Measurements from ENCODE around the gene CEP120. TPM values are rescaled to one million over a fixed set of nuclear protein-coding genes. Genes with fewer than 3 reads are reported as not detected.
"Not testable (repeated sequence)": the region's sequence is repeated elsewhere in the genome, so short reads cannot be mapped to it uniquely, and the experiment has no call there.

CEP120 gene
- polyA plus RNA-seq (2013), result 8.2 and 8.3 TPM in 2 replicates

DNA sequence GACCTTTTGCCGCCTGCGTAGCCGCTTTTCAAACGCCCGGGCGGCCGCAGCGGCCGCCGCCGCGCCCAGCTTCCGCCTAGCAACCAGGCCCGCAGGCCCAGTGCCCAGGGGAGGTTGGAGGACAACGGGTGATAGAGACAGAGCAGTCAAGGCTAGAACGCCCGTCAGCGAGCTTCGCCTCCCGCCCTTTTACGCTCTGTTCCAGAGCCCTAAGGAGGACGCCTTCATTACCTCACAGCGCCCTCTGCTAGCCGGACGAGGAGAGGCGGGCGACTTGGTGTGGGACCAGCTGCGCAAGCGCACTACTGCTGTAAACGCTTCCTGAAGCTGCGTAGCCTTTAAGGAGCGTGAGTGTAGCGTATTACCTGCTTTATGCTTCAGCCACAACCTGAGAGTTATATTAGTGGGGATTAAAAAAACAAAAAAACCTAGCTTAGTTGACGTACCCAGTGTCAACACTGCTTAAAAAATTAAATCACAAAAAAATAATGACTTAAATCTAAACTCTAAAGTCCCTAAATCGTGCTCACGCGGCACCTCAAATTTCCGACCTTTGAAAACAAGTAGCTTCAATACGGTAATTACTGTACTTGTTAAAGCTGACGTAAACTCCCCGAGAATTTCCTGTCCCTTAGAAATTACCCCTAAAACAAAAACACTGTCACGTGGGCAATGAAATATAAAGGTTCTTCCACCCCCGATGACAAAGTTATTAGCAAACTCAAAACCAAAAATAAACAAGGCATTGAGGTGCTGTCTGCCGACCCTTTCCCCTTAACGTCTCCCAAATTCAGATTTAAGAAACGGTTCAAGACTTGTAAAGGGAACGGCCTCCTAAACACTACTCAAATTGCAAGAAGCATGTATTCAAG, at the start of gene CEP120:
CEP120 (minus strand) TSS at position 126 of the 872 bp plus-strand sequence. CDS start 405 bp downstream, outside the sequence.
- Histone ChIP-seq H3K23ac (ENCODE audit: low read length) (no peak within 1 kb of the TSS), H3K4ac (ENCODE audit: low read depth, low read length) (peak within 1 kb of the TSS; percentile 77), H2BK12ac (ENCODE audit: low read length) (no peak within 1 kb of the TSS), H3K27me3 (ENCODE audit: insufficient read depth, low read length) (no peaks in the 10 kb centered on the region), H2AK5ac (ENCODE audit: low read length) (no peak within 1 kb of the TSS), H3K4me3 (ENCODE audit: low read depth, low read length) (peak within 1 kb of the TSS; percentile 90), H3K14ac (ENCODE audit: low read length) (peak within 1 kb of the TSS; percentile 95), H3K9me3 (ENCODE audit: insufficient read depth, low read depth, low read length) (no peaks in the 10 kb centered on the region), H2AFZ (ENCODE audit: insufficient read depth, low read length, poor library complexity) (peak within 1 kb of the TSS; percentile 73), H4K12ac (ENCODE audit: low read depth, low read length) (peak within 1 kb of the TSS; percentile 75), H2BK5ac (ENCODE audit: low read depth, low read length, poor library complexity) (peak within 1 kb of the TSS; percentile 74), H3K79me2 (ENCODE audit: control insufficient read depth, insufficient read depth, low read length, poor library complexity) (peaks cover 5% of the 10 kb centered on the region), H2BK120ac (ENCODE audit: insufficient read depth, low read length, poor library complexity) (peak within 1 kb of the TSS; percentile 75), H3K9ac (ENCODE audit: low read length) (peak within 1 kb of the TSS; percentile 92), H3K79me1 (ENCODE audit: low read length) (peaks cover 7% of the 10 kb centered on the region), H3K36me3 (ENCODE audit: control insufficient read depth in 1 of 2, insufficient read depth in 2 of 2, low read length in 2 of 2) (no peaks in the 10 kb centered on the region), H4K8ac (ENCODE audit: low read depth, low read length) (peak within 1 kb of the TSS; percentile 92), H3K4me2 (ENCODE audit: low read length) (peak within 1 kb of the TSS; percentile 92), H4K91ac (ENCODE audit: low read depth, low read length) (peak within 1 kb of the TSS; percentile 84), H3K18ac (ENCODE audit: low read length) (peak within 1 kb of the TSS; percentile 71), H3K27ac (ENCODE audit: low read depth, low read length) (peak within 1 kb of the TSS; percentile 74), H3K4me1 (ENCODE audit: control insufficient read depth in 1 of 2, insufficient read depth in 2 of 2, low read length in 2 of 2) (peaks cover 0 to 4% of the 10 kb centered on the region in 2 experiments)
- WGBS (ENCODE audit: extremely low coverage, insufficient coverage, insufficient read length), result no CpG with 5 or more reads among the region's 47 CpGs
- DNase-seq, result peak; percentile 99 to 100

DNA sequence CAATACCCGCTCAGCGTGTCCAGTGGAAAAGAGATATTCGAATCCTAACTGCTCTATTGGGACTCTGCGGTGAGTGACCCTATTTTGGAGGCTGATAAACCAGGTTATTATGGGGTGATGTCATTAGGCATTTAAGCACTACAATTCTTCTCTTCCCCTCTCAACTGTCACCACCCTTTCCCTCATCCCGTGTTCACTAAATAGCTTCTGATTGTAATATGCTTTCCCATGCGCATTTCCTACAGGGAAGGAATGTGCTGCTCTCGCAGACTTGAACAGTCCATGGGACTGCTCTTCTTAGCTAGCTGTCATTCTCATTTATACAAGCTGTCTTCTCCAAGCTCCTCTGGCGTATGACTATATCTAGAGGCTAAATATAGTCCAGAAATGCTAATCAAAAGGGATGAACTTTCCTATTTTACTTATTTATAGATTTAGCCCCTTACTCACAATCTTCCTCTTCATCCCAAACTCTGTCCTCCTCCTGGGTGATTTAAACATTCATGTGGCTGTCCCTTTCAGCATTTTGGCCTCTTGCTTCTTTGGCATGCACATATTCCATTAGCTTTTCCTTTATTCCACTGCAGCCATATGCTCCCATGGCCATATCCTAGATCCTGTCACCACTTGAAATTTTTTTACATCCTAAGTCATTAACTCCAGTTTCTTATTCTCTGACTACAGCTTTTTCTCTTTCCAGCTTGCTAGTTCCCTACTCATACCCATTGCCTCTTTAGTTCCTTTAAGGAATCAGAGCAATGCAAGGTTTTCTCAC, 49.1 kb upstream of the CEP120 start:
- WGBS (ENCODE audit: extremely low coverage, insufficient coverage, insufficient read length), result no CpG with 5 or more reads among the region's 8 CpGs
- Histone ChIP-seq H3K79me2 (ENCODE audit: control insufficient read depth, insufficient read depth, low read length, poor library complexity) (no peaks in the 10 kb centered on the region), H3K9ac (ENCODE audit: low read length) (no peak overlapping the region), H3K27me3 (ENCODE audit: insufficient read depth, low read length) (no peaks in the 10 kb centered on the region), H3K36me3 (ENCODE audit: control insufficient read depth in 1 of 2, insufficient read depth in 2 of 2, low read length in 2 of 2) (no peaks in the 10 kb centered on the region), H3K4me1 (ENCODE audit: control insufficient read depth in 1 of 2, insufficient read depth in 2 of 2, low read length in 2 of 2) (no peaks in the 10 kb centered on the region), H2BK120ac (ENCODE audit: insufficient read depth, low read length, poor library complexity) (no peak overlapping the region), H2BK12ac (ENCODE audit: low read length) (no peak overlapping the region), H3K79me1 (ENCODE audit: low read length) (no peaks in the 10 kb centered on the region), H4K91ac (ENCODE audit: low read depth, low read length) (no peak overlapping the region), H3K9me3 (ENCODE audit: insufficient read depth, low read depth, low read length) (no peaks in the 10 kb centered on the region), H2AFZ (ENCODE audit: insufficient read depth, low read length, poor library complexity) (no peak overlapping the region), H2BK5ac (ENCODE audit: low read depth, low read length, poor library complexity) (no peak overlapping the region), H3K18ac (ENCODE audit: low read length) (no peak overlapping the region), H3K4me3 (ENCODE audit: low read depth, low read length) (no peak overlapping the region), H2AK5ac (ENCODE audit: low read length) (no peak overlapping the region), H3K4ac (ENCODE audit: low read depth, low read length) (no peak overlapping the region), H4K12ac (ENCODE audit: low read depth, low read length) (no peak overlapping the region), H3K14ac (ENCODE audit: low read length) (no peak overlapping the region), H3K27ac (ENCODE audit: low read depth, low read length) (no peak overlapping the region), H4K8ac (ENCODE audit: low read depth, low read length) (no peak overlapping the region), H3K23ac (ENCODE audit: low read length) (no peak overlapping the region), H3K4me2 (ENCODE audit: low read length) (no peak overlapping the region)
- DNase-seq, result no peak

DNA sequence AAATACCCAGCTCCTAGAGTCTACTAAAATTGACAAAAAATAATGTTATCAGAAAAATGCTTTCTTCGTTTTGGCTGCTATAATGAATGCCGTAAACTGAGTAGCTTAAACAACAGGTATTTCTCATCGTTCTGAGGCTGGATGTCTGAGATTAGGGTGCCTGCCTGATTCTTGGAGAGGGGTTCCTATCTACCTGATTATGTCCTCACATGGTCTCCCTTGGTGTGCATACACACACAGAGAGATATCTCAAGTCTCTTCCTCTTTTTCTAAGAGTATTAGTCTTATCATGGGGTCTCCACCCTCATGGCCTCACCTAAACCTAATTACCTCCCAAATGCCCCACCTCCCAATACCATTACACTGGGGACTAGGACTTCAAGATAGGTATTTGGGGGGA, 48.2 kb upstream of the CEP120 start:
- Histone ChIP-seq H4K91ac (ENCODE audit: low read depth, low read length) (no peak overlapping the region), H3K79me1 (ENCODE audit: low read length) (no peaks in the 10 kb centered on the region), H3K23ac (ENCODE audit: low read length) (no peak overlapping the region), H3K4ac (ENCODE audit: low read depth, low read length) (no peak overlapping the region), H2BK12ac (ENCODE audit: low read length) (no peak overlapping the region), H3K18ac (ENCODE audit: low read length) (no peak overlapping the region), H2BK5ac (ENCODE audit: low read depth, low read length, poor library complexity) (no peak overlapping the region), H3K9me3 (ENCODE audit: insufficient read depth, low read depth, low read length) (no peaks in the 10 kb centered on the region), H3K4me2 (ENCODE audit: low read length) (no peak overlapping the region), H4K8ac (ENCODE audit: low read depth, low read length) (no peak overlapping the region), H3K36me3 (ENCODE audit: control insufficient read depth in 1 of 2, insufficient read depth in 2 of 2, low read length in 2 of 2) (no peaks in the 10 kb centered on the region), H3K14ac (ENCODE audit: low read length) (no peak overlapping the region), H2AFZ (ENCODE audit: insufficient read depth, low read length, poor library complexity) (no peak overlapping the region), H3K27ac (ENCODE audit: low read depth, low read length) (no peak overlapping the region), H2BK120ac (ENCODE audit: insufficient read depth, low read length, poor library complexity) (no peak overlapping the region), H3K4me1 (ENCODE audit: control insufficient read depth in 1 of 2, insufficient read depth in 2 of 2, low read length in 2 of 2) (no peaks in the 10 kb centered on the region), H3K4me3 (ENCODE audit: low read depth, low read length) (no peak overlapping the region), H3K79me2 (ENCODE audit: control insufficient read depth, insufficient read depth, low read length, poor library complexity) (no peaks in the 10 kb centered on the region), H2AK5ac (ENCODE audit: low read length) (no peak overlapping the region), H4K12ac (ENCODE audit: low read depth, low read length) (no peak overlapping the region), H3K9ac (ENCODE audit: low read length) (no peak overlapping the region), H3K27me3 (ENCODE audit: insufficient read depth, low read length) (no peaks in the 10 kb centered on the region)
- WGBS (ENCODE audit: extremely low coverage, insufficient coverage, insufficient read length), result no CpG with 5 or more reads among the region's 3 CpGs
- no peak for DNase-seq

DNA sequence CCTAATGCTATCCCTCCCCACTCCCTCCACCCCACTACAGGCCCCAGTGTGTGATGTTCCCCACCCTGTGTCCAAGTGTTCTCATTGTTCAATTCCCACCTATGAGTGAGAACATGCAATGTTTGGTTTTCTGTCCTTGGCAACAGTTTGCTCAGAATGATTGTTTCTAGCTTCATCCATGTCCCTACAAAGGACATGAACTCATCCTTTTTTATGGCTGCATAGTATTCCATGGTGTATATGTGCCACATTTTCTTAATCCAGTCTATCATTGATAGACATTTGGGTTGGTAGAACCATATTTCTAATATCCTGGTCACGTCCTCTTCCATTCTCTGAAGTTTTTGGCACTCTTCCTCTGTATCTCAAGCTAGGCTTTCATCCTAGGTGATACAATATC, 43.6 kb upstream of the CEP120 start:
- H3K36me3 ChIP-seq (ENCODE audit: control insufficient read depth in 1 of 2, insufficient read depth in 2 of 2, low read length in 2 of 2); H3K4me2 ChIP-seq (ENCODE audit: low read length); H3K4me1 ChIP-seq (ENCODE audit: control insufficient read depth in 1 of 2, insufficient read depth in 2 of 2, low read length in 2 of 2); H3K4ac ChIP-seq (ENCODE audit: low read depth, low read length); H3K79me2 ChIP-seq (ENCODE audit: control insufficient read depth, insufficient read depth, low read length, poor library complexity); H2AK5ac ChIP-seq (ENCODE audit: low read length); H3K4me3 ChIP-seq (ENCODE audit: low read depth, low read length); H3K79me1 ChIP-seq (ENCODE audit: low read length); H3K18ac ChIP-seq (ENCODE audit: low read length); DNase-seq; H4K91ac ChIP-seq (ENCODE audit: low read depth, low read length); H2BK5ac ChIP-seq (ENCODE audit: low read depth, low read length, poor library complexity); H4K8ac ChIP-seq (ENCODE audit: low read depth, low read length); H3K27ac ChIP-seq (ENCODE audit: low read depth, low read length); H3K9me3 ChIP-seq (ENCODE audit: insufficient read depth, low read depth, low read length); H2BK120ac ChIP-seq (ENCODE audit: insufficient read depth, low read length, poor library complexity); H3K9ac ChIP-seq (ENCODE audit: low read length); H3K27me3 ChIP-seq (ENCODE audit: insufficient read depth, low read length); H2BK12ac ChIP-seq (ENCODE audit: low read length); H2AFZ ChIP-seq (ENCODE audit: insufficient read depth, low read length, poor library complexity); H3K23ac ChIP-seq (ENCODE audit: low read length); H3K14ac ChIP-seq (ENCODE audit: low read length); H4K12ac ChIP-seq (ENCODE audit: low read depth, low read length): not testable (repeated sequence)
- WGBS (ENCODE audit: extremely low coverage, insufficient coverage, insufficient read length), result no CpG with 5 or more reads among the region's 1 CpG
